GM21576 (cell line): Measurements from ENCODE around the gene STAT5B.
"Not testable (repeated sequence)": the region's sequence is repeated elsewhere in the genome, so short reads cannot be mapped to it uniquely, and the experiment has no call there.

ENCODE experiments used
- ATAC-seq: cut with Tn5 transposase; IDR thresholded peaks from one replicate; pipeline ENCODE4 v1.9.1; 2021; ENCODE audit warnings: mild to moderate bottlenecking, moderate library complexity; ENCODE audit not compliant: unreplicated experiment

Gene STAT5B

GRCh38 chr17:42271006-42271778 lies 5.0 kb downstream of the STAT5B start:
- no peak for ATAC-seq

GRCh38 chr17:42270596-42270995 lies 5.6 kb downstream of the STAT5B start:
- ATAC-seq, result no peak

GRCh38 chr17:42270170-42270535 lies 6.0 kb downstream of the STAT5B start:
- ATAC-seq, result no peak

- no peak for ATAC-seq
These were observed 8.0 kb downstream of the STAT5B start for GRCh38 chr17:42268236-42268635.

- no peak for ATAC-seq
These were observed 9.0 kb downstream of the STAT5B start for GRCh38 chr17:42266918-42267766.

GRCh38 chr17:42266462-42266861 lies 9.7 kb downstream of the STAT5B start:
- no peak for ATAC-seq

GRCh38 chr17:42264366-42264765 lies 11.8 kb downstream of the STAT5B start:
- not testable (repeated sequence) for ATAC-seq

- ATAC-seq, result no peak
These were observed 15.9 kb downstream of the STAT5B start for GRCh38 chr17:42260318-42260717.

GRCh38 chr17:42255445-42255844 lies 20.7 kb downstream of the STAT5B start:
- no peak for ATAC-seq

GRCh38 chr17:42253578-42253977 lies 22.6 kb downstream of the STAT5B start:
- ATAC-seq, result no peak

GRCh38 chr17:42252597-42253550 lies 23.3 kb downstream of the STAT5B start:
- ATAC-seq, result no peak

GRCh38 chr17:42251115-42251514 lies 25.1 kb downstream of the STAT5B start:
- ATAC-seq, result no peak

- ATAC-seq, result no peak
These were observed 26.3 kb downstream of the STAT5B start for GRCh38 chr17:42249681-42250446.

- peak; percentile 69 for ATAC-seq
These were observed 27.6 kb downstream of the STAT5B start for GRCh38 chr17:42248351-42249179.

- no peak for ATAC-seq
These were observed 28.5 kb downstream of the STAT5B start for GRCh38 chr17:42247734-42248133.

GRCh38 chr17:42246515-42246914 lies 29.7 kb downstream of the STAT5B start:
- ATAC-seq, result no peak

- not testable (repeated sequence) for ATAC-seq
These were observed 31.0 kb downstream of the STAT5B start for GRCh38 chr17:42245183-42245582.

- not testable (repeated sequence) for ATAC-seq
These were observed 32.1 kb downstream of the STAT5B start for GRCh38 chr17:42244116-42244515.

- ATAC-seq, result no peak
These were observed 32.7 kb downstream of the STAT5B start for GRCh38 chr17:42243493-42243982.
